Type B pancreatic cell (in vitro differentiated cells): ENCODE measurements around the gene CACNA1F. TPM values are rescaled to one million over a fixed set of nuclear protein-coding genes. Genes with fewer than 3 reads are reported as not detected.
A peak's percentile ranks its signal among the peaks of the same experiment; 100 is the strongest.

ENCODE experiments used
- DNase-seq: peaks from one replicate; pipeline ENCODE4 v3.0.0; 2021; ENCODE audit warnings: mixed read lengths; ENCODE audit not compliant: unreplicated experiment; ENCODE audit errors: extremely low spot score
- H3K27ac Mint-ChIP-seq: 2 replicates; pipeline ENCODE4 v1.8.0; 2021; ENCODE audit warnings: mild to moderate bottlenecking, mixed read lengths
- H3K27me3 Mint-ChIP-seq: 2 replicates; pipeline ENCODE4 v1.8.0; 2021; ENCODE audit warnings: mixed read lengths
- H3K36me3 Mint-ChIP-seq: 2 replicates; pipeline ENCODE4 v1.8.0; 2021; ENCODE audit warnings: mixed read lengths
- H3K4me1 Mint-ChIP-seq: one replicate; pipeline ENCODE4 v1.8.0; 2021; ENCODE audit warnings: mixed read lengths; ENCODE audit not compliant: unreplicated experiment
- H3K4me3 Mint-ChIP-seq: 2 replicates; pipeline ENCODE4 v1.8.0; 2021; ENCODE audit warnings: mild to moderate bottlenecking, mixed read lengths
- H3K9me3 Mint-ChIP-seq: 2 replicates; pipeline ENCODE4 v1.8.0; 2021; ENCODE audit warnings: mixed read lengths
- total RNA-seq: library from RNA; stranded (reverse); gene quantifications from 2 replicates; pipeline ENCODE4 v1.2.1, GENCODE V29; 2021; ENCODE audit warnings: low replicate concordance
- TF ChIP-seq, protein P1 (sequence below): fragments of 200-600 bp; sonication (generic); conservative IDR thresholded peaks from 2 replicates; pipeline ENCODE4 v1.5.0; 2021; ENCODE audit warnings: antibody characterized with exemption, mild to moderate bottlenecking

The CACNA1F gene
- total RNA-seq, 1 donor from 2014 or later, result 0.17 TPM

DNA sequence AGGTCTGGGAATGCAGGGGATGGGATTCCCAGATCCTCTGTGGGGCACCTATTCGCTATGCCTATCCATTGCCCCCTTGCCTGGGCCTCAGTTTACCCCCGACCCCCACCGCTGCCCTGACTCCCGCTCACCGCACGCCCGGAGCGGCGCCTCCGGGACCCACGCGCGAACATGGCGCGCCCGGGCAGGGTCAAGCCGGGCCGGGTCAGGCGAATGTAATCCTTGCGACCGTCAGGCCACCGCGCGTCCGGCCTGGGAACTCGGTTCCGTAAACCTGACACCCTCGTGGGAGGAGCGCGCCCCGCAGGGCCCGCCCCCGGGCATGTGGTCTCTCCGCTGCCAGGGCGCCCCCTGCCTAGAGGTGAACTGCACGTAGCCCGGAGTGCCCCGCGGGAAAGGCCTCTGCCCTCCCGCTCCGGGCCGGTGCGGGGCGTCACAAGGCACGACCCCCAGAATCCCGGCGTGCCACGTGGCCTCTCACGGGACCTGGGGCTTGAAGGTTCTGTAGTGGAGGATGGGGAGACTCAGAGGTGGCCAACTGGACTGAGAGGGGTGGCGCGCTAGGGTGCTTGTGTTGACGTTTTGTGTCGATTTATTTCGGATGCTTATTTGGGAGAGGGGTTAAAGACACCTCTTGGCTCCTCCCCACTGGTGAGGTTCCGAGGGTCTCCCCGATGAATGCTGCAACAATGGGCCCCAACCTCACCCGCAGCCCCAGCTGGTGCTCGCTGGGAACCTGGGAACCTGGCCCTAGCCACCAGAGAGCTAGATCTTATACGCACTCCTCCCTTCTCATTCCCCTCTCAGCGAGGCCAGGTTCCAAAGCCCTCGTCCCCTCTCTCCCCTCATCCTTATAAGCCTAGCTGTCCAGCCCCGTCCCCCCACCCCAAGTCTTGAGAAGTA, 46.8 kb downstream of the CACNA1F start, which contains the start of gene PRICKLE3:
TSS of gene PRICKLE3 (minus strand) at position 249 of the 903 bp plus-strand sequence. CDS start at position 173, 76 bp downstream.
- no peak for DNase-seq
- Mint-ChIP-seq H3K4me1 (peaks cover 7% of the 10 kb centered on the region), H3K9me3 (no peaks in the 10 kb centered on the region), H3K4me3 (peak within 1 kb of the TSS; percentile 83), H3K36me3 (no peaks in the 10 kb centered on the region), H3K27me3 (no peaks in the 10 kb centered on the region), H3K27ac (peak within 1 kb of the TSS; percentile 66)
- TF ChIP-seq, protein P1, sequence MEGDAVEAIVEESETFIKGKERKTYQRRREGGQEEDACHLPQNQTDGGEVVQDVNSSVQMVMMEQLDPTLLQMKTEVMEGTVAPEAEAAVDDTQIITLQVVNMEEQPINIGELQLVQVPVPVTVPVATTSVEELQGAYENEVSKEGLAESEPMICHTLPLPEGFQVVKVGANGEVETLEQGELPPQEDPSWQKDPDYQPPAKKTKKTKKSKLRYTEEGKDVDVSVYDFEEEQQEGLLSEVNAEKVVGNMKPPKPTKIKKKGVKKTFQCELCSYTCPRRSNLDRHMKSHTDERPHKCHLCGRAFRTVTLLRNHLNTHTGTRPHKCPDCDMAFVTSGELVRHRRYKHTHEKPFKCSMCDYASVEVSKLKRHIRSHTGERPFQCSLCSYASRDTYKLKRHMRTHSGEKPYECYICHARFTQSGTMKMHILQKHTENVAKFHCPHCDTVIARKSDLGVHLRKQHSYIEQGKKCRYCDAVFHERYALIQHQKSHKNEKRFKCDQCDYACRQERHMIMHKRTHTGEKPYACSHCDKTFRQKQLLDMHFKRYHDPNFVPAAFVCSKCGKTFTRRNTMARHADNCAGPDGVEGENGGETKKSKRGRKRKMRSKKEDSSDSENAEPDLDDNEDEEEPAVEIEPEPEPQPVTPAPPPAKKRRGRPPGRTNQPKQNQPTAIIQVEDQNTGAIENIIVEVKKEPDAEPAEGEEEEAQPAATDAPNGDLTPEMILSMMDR, result peak; percentile 33

DNA sequence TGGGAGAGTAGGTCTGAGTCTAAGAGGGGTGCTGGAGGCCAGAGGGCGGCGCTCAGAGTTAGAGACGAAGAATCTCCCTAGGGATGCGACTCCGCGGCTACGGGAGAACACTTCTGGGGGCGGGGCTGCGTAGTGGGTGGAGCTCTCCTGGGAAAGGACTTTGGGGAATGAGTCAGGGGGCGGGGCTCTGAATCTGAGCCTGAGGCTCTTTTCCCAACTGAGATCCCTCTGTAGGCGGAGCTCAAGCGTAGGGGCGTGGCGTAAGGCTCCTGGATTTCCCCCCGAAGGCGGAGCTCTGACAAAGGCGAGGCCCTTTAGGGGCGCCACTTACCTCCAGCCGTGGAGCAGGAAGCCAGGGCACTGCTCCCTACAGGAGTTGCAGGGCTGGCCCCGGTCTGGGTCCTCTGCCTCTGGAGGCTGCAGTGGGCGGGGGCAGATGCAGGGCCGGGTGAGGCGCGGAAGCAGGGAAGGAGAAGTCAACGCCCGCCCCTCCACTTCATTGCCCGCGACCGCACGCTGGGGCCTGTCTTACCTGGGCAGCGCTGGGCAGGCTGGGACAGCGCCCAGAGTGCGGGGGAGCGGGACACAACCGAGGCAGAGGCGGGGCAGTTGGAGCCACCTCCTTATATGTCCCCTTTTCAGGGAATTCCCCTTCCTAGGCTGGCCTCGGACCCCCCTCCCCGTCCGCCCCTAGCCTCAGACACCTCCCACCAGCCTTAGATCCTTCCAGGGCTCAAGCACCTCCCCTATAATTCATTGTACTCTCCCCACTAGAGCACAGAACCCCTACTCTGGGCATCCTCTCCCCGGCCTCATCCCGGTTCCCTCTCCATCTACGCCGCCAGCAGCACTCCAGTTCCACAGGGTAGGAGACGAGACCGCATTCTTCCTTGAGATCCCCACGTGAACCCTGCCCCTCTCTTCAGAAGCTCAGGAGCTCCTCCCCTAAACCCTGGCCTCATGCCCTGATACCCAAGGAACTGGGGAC, 48.6 kb downstream of the CACNA1F start:
- H3K9me3 Mint-ChIP-seq, result no peaks in the 10 kb centered on the region
- peaks cover 3% of the 10 kb centered on the region for H3K4me1 Mint-ChIP-seq
- H3K27me3 Mint-ChIP-seq, result no peaks in the 10 kb centered on the region
- H3K36me3 Mint-ChIP-seq, result no peaks in the 10 kb centered on the region
- TF ChIP-seq, protein P1, result no peak
- H3K27ac Mint-ChIP-seq, result peak overlapping the region; percentile 65
- peak overlapping the region; percentile 83 for H3K4me3 Mint-ChIP-seq
- DNase-seq, result peak; percentile 81

DNA sequence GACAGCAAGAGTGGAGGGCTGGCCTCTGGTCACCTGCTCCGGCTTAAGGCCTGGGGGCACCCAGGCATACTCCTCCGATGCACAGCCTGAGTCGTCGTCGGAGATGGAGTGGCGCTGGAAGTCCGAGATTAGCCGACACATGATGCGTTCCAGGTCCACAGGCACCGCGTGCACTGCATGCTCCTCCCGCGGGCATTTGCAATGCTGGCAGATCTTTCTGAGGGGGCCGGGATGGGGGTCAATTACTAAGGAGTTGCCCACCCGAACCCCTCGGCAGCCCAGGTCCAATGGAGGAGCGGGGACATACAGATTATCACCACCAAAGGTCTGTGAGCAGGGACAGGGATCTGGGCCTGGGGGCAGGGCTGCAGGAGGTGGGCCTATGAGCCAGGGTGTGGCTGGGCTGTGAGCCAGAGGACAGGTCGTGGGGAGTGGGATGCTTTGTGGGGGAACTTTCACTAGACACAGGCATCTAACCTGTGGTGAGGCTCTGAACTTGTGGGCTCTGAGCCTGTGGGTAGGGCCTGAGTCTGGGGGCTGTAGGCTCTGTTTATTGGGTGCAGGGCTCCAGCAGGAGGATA, 49.3 kb downstream of the CACNA1F start:
- H3K27ac Mint-ChIP-seq, result peak overlapping the region; percentile 34
- no peaks in the 10 kb centered on the region for H3K9me3 Mint-ChIP-seq

DNA sequence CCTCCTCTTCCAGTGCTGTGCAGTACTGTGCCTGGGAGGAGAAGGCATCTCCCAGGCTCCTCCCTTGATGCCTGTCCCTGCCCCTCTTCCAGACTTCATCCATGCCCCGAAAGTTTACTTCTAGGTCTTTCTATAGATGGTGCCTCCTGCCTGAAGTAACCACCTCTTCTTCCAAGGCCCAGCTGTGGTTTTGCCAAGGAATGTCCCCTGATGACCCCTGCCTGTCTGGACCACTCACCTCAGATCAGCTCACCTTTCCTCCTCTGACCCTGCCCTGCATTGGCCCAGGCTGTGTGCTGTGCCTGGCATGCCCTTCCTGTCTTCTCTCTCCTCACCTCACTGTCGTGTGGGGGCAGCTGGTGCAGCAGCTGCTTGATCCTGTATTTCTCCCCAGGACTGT, 53.8 kb downstream of the CACNA1F start:
- H3K9me3 Mint-ChIP-seq, result no peaks in the 10 kb centered on the region
- no peak for DNase-seq
- H3K4me3 Mint-ChIP-seq, result no peak overlapping the region
- no peak overlapping the region for H3K27ac Mint-ChIP-seq
- no peaks in the 10 kb centered on the region for H3K27me3 Mint-ChIP-seq
- TF ChIP-seq, protein P1, result no peak
- no peaks in the 10 kb centered on the region for H3K36me3 Mint-ChIP-seq
- no peaks in the 10 kb centered on the region for H3K4me1 Mint-ChIP-seq

More for the DNA sequence above, 49.3 kb downstream of the CACNA1F start:
- no peaks in the 10 kb centered on the region for H3K27me3 Mint-ChIP-seq
- peak overlapping the region; percentile 83 for H3K4me3 Mint-ChIP-seq
- TF ChIP-seq, protein P1, result no peak
- DNase-seq, result no peak
- H3K4me1 Mint-ChIP-seq, result peaks cover 3% of the 10 kb centered on the region
- no peaks in the 10 kb centered on the region for H3K36me3 Mint-ChIP-seq

DNA sequence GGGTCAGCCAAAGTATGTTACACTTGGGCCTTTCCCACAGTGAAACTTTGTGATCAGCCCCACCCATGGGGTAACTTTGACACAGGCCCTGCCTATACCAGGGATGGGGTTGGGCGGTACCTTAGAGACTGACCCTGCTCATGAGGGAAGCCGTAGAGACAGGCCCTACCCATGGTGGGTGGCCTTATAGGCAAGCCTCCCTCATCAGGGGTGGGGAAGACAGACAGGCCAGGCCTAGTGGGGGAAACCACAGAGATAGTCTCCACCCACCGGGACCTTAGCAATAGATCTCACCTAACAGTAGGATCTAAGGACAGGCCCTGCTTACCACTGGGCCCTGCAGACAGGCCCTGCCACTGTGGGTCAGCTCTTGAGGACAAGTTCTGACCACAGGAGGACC, 54.6 kb downstream of the CACNA1F start:
- no peaks in the 10 kb centered on the region for H3K36me3 Mint-ChIP-seq
- TF ChIP-seq, protein P1, result no peak
- no peak for DNase-seq
- no peaks in the 10 kb centered on the region for H3K9me3 Mint-ChIP-seq
- H3K4me1 Mint-ChIP-seq, result no peaks in the 10 kb centered on the region
- H3K4me3 Mint-ChIP-seq, result no peak overlapping the region
- H3K27ac Mint-ChIP-seq, result no peak overlapping the region
- H3K27me3 Mint-ChIP-seq, result no peaks in the 10 kb centered on the region
